GM11168 (cell line): ENCODE data around the gene GFOD2.

Experiments used
- in situ Hi-C: fragments of 300-500 bp; cut with MboI; formaldehyde crosslinking; loops from one replicate; pipeline ENCODE4 v1.12.0; 2022; ENCODE audit warnings: low sequenced_read_pairs; ENCODE audit not compliant: unreplicated experiment

Gene GFOD2

DNA sequence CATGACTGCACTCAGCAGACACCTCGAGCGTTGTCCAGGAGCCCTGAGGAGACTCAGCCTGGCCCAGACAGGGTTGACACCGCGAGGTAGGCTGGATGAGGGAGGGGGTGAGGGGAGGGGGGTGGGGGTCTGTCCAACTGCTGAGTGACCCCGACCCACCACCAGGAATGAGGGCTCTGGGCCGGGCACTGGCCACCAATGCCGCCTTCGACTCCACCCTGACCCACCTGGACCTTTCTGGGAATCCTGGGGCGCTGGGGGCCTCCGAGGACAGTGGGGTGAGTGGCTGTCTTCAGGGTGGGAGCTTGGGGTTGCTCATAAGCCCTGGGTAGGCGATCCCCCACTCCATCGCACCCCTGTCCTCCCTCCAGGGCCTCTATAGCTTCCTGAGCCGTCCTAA, 71.4 kb downstream of the GFOD2 start:
- in situ Hi-C loops = no loop called here

DNA sequence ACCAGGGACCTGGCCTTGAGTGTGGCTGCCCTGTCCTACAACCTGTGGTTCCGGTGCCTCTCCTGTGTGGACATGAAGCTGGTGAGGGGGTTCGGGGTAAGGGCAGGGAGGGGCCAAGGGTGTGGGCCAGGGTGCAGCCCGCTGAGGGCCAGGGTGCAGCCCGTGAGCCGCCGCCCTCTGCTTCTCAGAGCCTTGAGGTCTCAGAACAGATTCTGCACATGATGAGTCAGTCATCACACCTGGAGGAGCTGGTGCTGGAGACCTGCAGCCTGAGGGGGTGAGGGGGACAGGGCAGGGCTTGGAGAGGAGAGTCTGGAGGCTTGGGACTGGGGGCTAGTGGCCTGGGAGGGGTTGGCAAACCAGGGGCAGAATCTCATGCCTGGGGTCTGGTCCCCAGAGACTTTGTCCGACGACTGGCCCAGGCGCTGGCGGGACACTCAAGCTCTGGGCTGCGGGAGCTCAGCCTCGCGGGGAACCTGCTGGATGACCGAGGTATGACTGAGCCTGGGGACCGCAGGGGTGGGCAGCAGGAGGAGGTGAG, 71.9 kb downstream of the GFOD2 start:
- in situ Hi-C loops = no loop called here

DNA sequence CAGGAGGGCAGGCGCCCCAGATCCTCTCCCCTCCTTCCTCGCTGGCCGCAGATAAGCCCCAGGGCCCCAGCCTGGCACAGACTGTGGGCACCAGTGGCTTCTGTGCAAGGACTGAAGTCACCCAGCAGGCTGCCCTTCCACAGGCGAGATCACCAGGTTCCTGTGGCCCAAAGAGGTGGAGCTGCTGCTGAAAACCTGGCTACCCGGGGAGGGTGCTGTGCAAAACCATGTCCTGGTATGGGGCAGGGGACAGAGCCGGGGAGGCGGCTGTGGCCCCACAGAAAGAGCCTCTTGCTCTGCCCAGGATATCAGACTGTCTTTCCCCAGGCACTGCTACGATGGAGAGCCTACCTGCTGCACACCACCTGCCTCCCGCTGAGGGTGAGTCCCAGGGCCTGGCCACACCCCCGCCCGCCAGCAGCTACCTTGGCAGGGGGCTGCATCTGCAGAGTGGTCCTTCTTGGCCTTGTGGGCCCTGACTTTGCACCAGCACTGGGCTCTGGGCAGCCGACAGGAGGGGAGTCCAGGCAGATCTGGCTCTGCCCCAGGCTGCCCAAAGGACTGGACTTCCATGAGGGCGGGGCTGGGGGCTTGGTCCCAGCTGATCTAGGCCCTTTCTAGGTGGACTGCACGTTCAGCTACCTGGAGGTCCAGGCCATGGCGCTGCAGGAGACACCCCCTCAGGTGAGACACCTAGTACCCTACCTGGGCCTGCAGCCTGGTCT, 73.6 kb downstream of the GFOD2 start:
- in situ Hi-C loops = no loop called here

DNA sequence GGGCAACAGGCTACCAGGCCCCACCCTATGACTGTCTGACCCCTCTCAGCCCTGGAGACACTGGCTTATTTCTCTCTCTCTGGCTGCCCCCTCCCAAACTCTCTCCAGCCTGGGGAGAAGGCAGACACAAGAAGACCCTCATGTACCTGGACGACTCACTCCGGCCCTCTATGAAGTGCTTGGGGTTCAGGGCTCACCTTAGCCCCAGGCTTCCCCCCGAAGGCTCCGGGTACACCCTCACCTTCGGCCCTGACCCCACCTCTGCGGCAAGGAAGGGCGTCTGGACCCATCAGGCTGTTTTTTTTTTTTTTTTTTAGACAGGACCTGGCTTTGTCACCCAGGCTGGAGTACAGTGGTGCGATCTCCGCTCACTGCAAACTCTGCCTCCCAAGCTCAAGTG, 75.1 kb downstream of the GFOD2 start:
- in situ Hi-C loops = loop anchor here (5.0 kb wide), 1 partner anchor 87 kb away; no protein-coding TSS in a partner anchor

DNA sequence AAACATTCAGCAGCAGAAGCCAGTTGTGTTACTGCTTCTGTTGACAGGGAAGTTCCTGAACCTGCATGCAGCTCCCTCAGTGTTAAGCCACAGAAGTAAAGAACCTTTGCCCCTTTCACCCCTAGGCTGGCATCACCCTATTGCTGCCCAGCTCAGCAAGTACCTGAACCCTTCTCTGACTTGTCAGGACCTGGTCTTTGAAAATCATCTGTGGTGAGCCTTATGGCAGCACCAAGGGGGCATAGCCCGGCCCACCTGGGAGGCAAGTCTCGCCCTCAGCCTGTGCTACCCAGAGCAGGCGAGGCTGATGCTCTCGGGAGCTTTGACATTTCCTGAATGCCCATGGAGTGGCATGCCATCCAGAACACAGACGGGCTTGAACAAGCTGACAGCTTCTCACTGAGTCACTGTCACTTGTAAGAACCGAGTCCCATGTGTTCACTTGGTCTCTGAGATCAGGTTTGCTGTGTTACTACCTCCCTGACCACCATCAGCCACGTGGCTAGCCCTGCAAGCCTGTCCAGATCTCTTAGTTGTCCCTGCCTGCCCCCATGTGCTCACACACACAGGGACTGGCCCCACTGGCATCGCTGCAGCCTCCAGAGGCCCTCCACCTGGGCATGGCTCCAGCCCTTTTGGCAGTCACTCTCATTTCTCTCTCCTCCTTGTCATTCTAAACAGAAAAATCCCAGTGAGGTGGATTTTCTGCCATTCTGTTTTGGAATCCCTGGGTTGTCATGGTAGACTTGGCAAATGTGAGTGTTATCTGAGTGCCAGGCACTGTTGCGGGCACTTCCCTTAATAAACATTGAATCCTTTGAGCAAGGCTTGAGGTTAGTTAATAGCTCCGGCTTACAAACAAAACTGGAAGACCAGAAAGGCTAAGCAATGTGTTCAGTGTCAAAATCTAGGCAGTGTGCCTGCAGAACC, 77.1 kb downstream of the GFOD2 start:
- in situ Hi-C loops = loop anchor here (5.0 kb wide), 1 partner anchor 85 kb away; no protein-coding TSS in a partner anchor

DNA sequence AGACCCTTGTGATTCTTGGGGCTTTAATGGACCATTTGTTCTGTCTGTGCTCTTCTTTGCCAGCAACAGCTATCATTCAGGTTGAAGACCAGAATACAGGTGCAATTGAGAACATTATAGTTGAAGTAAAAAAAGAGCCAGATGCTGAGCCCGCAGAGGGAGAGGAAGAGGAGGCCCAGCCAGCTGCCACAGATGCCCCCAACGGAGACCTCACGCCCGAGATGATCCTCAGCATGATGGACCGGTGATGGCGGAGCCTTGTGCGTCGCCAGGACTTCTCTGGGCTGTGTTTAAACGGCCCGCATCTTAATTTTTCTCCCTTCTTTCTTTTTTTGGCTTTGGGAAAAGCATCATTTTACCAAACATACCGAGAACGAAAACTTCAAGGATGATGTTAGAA, 81.5 kb downstream of the GFOD2 start:
- in situ Hi-C loops = no loop called here

DNA sequence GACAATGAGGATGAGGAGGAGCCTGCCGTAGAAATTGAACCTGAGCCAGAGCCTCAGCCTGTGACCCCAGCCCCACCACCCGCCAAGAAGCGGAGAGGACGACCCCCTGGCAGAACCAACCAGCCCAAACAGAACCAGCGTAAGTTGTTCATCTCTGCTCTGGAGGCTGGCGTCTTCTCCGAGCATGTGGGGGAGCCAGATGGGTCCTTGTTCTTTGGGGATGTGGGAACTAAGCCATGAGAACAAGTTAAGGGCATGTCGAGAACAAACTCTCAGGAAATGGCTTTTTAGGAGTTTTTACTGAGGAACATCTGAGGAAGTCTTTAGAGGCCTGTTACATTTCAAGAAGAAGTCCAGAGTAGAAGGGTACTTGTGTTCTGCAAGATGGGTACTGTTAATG, 82.4 kb downstream of the GFOD2 start:
- in situ Hi-C loops = no loop called here

DNA sequence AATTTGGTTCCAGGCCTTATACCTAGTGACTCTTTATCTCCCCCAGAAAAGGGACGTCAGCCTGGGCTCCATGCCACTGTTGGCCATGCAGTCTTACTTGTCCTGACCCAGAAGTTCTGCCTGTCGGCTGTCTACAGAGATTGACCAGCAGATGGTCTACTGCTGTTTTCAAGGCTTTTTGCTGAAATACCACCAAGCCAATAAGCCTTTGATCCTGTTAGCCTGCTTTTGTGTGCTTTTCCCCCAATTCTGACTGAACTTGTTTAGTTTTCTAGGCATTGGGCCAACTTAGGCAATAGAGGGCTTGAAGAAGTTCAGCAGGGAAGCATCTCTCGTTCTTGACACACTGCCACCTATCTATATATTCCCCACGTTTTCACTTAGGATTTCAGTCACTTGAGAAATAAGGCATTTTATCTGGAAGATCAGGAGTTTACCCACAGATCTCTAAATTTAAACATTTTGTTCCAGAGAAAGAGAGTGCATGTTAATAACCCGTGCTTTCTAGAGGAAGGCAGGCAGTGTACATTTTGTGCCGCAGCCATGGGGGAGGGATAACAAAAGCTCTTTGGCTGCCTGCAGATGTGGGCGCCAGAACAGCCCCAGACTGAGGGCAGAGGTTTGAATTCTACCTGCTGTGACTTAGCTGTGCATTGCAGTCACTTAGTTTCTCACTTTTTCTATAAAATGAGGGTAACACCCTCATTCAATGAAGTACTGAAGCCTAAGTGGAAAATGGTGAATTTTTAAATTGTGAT, 86.5 kb downstream of the GFOD2 start:
- in situ Hi-C loops = no loop called here

DNA sequence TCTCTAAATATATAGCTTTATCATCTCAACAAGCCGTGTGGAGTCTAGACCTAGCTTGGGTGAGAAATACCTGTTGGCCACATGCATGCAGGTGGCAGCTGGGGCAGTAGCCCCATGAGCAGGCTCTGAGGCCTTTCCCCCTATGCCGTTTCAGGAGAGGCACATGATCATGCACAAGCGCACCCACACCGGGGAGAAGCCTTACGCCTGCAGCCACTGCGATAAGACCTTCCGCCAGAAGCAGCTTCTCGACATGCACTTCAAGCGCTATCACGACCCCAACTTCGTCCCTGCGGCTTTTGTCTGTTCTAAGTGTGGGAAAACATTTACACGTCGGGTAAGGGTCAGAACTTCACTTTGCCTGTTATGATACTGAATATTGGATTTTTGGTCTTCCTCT, 90.9 kb downstream of the GFOD2 start:
- in situ Hi-C loops = no loop called here
